ENCODE data around the gene NME7.
A peak's percentile ranks its signal among the peaks of the same experiment; 100 is the strongest.
"Not testable (repeated sequence)": the region's sequence is repeated elsewhere in the genome, so short reads cannot be mapped to it uniquely, and the experiment has no call there.

Gene NME7

GRCh38 chr1:169367686-169368405, at the start of gene NME7, which contains the start of gene BLZF1:
Gene NME7 (minus strand): TSS chr1:169367797. CDS start chr1:169367710, 87 bp downstream.
Gene BLZF1 (plus strand): TSS chr1:169368195. CDS start chr1:169369523, 1,328 bp downstream.
- DNase-seq (ENCODE audit: low read depth) = peak; percentile 93

- DNase-seq (ENCODE audit: low read depth) = no peak
Measured at GRCh38 chr1:169414952-169415351, 47.4 kb upstream of the NME7 start.

- not testable (repeated sequence) for DNase-seq (ENCODE audit: low read depth)
Measured at GRCh38 chr1:169408340-169408739, 40.7 kb upstream of the NME7 start.

GRCh38 chr1:169402578-169402977, 35.0 kb upstream of the NME7 start:
- not testable (repeated sequence) for DNase-seq (ENCODE audit: low read depth)

GRCh38 chr1:169395955-169396354, 28.4 kb upstream of the NME7 start:
- DNase-seq (ENCODE audit: low read depth) = no peak

- no peak for DNase-seq (ENCODE audit: low read depth)
Measured at GRCh38 chr1:169392406-169392805, 24.8 kb upstream of the NME7 start.

- no peak for DNase-seq (ENCODE audit: low read depth)
Measured at GRCh38 chr1:169390303-169390702, 22.7 kb upstream of the NME7 start.

GRCh38 chr1:169387399-169387798, 19.8 kb upstream of the NME7 start:
- DNase-seq (ENCODE audit: low read depth) = no peak

GRCh38 chr1:169383449-169383848, 15.9 kb upstream of the NME7 start:
- DNase-seq (ENCODE audit: low read depth) = no peak

GRCh38 chr1:169381162-169381561, 13.6 kb upstream of the NME7 start:
- DNase-seq (ENCODE audit: low read depth) = no peak

GRCh38 chr1:169371404-169371803, 3.8 kb upstream of the NME7 start:
- no peak for DNase-seq (ENCODE audit: low read depth)

GRCh38 chr1:169368406-169368769, 791 bp upstream of the NME7 start:
- no peak for DNase-seq (ENCODE audit: low read depth)

GRCh38 chr1:169367096-169367685, 406 bp downstream of the NME7 start:
- no peak for DNase-seq (ENCODE audit: low read depth)

GRCh38 chr1:169364948-169365347, 2.6 kb downstream of the NME7 start:
- no peak for DNase-seq (ENCODE audit: low read depth)

- DNase-seq (ENCODE audit: low read depth) = peak; percentile 28
Measured at GRCh38 chr1:169363046-169363730, 4.4 kb downstream of the NME7 start.

- no peak for DNase-seq (ENCODE audit: low read depth)
Measured at GRCh38 chr1:169361281-169361680, 6.3 kb downstream of the NME7 start.

GRCh38 chr1:169360415-169360814, 7.2 kb downstream of the NME7 start:
- DNase-seq (ENCODE audit: low read depth) = no peak

GRCh38 chr1:169348383-169349036, 19.1 kb downstream of the NME7 start:
- peak; percentile 26 for DNase-seq (ENCODE audit: low read depth)

- no peak for DNase-seq (ENCODE audit: low read depth)
Measured at GRCh38 chr1:169347688-169348382, 19.8 kb downstream of the NME7 start.

GRCh38 chr1:169346036-169346589, 21.5 kb downstream of the NME7 start:
- DNase-seq (ENCODE audit: low read depth) = no peak

- no peak for DNase-seq (ENCODE audit: low read depth)
Measured at GRCh38 chr1:169345511-169345910, 22.1 kb downstream of the NME7 start.

GRCh38 chr1:169342096-169342495, 25.5 kb downstream of the NME7 start:
- not testable (repeated sequence) for DNase-seq (ENCODE audit: low read depth)

All from GM04504 (cell line).